Osteoblast (primary cell): ENCODE results near the gene FARP1. TPM values are rescaled to one million over a fixed set of nuclear protein-coding genes. Genes with fewer than 3 reads are reported as not detected.

ENCODE experiments used
- DNase-seq: peaks from one replicate; pipeline ENCODE4 v3.0.0; 2011; ENCODE audit warnings: low spot score, mixed read lengths; ENCODE audit not compliant: insufficient read length; ENCODE audit errors: missing footprints
- H2AFZ ChIP-seq: 2 replicates; pipeline ENCODE4 v1.6.0; 2011; ENCODE audit warnings: mild to moderate bottlenecking, low read length
- H3K27ac ChIP-seq: 2 replicates; pipeline ENCODE4 v1.5.1; 2011; ENCODE audit warnings: mild to moderate bottlenecking, low read depth, low read length, moderate library complexity
- H3K27me3 ChIP-seq: 2 replicates; pipeline ENCODE4 v1.6.0; 2012; ENCODE audit warnings: mild to moderate bottlenecking, control low read depth, inconsistent platforms, low read length, moderate library complexity; ENCODE audit not compliant: insufficient read depth
- H3K36me3 ChIP-seq: 2 replicates; pipeline ENCODE4 v1.5.1; 2011; ENCODE audit warnings: mild to moderate bottlenecking, low read length, control low read depth, moderate library complexity; ENCODE audit not compliant: insufficient read depth
- H3K4me1 ChIP-seq: 2 replicates; pipeline ENCODE4 v1.5.1; 2011; ENCODE audit warnings: mild to moderate bottlenecking, low read length, control low read depth, moderate library complexity; ENCODE audit not compliant: insufficient read depth
- H3K4me2 ChIP-seq: 2 replicates; pipeline ENCODE4 v1.6.0; 2011; ENCODE audit warnings: mild to moderate bottlenecking, low read length; ENCODE audit not compliant: insufficient read depth
- H3K4me3 ChIP-seq: fragments of 200-600 bp; sonication (generic); 3 replicates; pipeline ENCODE4 v1.5.1; 2012; ENCODE audit warnings: mild to moderate bottlenecking, low read length, inconsistent platforms; ENCODE audit not compliant: insufficient read depth
- H3K79me2 ChIP-seq: 2 replicates; pipeline ENCODE4 v1.6.0; 2012; ENCODE audit warnings: mild to moderate bottlenecking, low read length, control low read depth, inconsistent platforms; ENCODE audit not compliant: insufficient read depth
- H3K9me3 ChIP-seq: 2 replicates; pipeline ENCODE4 v1.5.1; 2011; ENCODE audit warnings: low read depth, low read length, control low read depth
- H4K20me1 ChIP-seq: 2 replicates; pipeline ENCODE4 v1.6.0; 2012; ENCODE audit warnings: mild to moderate bottlenecking, low read length, control low read depth; ENCODE audit not compliant: insufficient read depth
- total RNA-seq: library from RNA; depleted of rRNA; stranded (reverse); fragments of >200 nt; gene quantifications from 2 replicates; pipeline ENCODE4 v1.2.3, GENCODE V29; 2012
- TF ChIP-seq, protein P1 (sequence below): IDR thresholded peaks from 2 replicates; pipeline ENCODE4 v1.5.1; 2011; ENCODE audit warnings: mild to moderate bottlenecking, low read depth, low read length, moderate library complexity; ENCODE audit errors: extremely low read depth

The FARP1 gene
- total RNA-seq, 1 donor = 36.2 TPM

DNA sequence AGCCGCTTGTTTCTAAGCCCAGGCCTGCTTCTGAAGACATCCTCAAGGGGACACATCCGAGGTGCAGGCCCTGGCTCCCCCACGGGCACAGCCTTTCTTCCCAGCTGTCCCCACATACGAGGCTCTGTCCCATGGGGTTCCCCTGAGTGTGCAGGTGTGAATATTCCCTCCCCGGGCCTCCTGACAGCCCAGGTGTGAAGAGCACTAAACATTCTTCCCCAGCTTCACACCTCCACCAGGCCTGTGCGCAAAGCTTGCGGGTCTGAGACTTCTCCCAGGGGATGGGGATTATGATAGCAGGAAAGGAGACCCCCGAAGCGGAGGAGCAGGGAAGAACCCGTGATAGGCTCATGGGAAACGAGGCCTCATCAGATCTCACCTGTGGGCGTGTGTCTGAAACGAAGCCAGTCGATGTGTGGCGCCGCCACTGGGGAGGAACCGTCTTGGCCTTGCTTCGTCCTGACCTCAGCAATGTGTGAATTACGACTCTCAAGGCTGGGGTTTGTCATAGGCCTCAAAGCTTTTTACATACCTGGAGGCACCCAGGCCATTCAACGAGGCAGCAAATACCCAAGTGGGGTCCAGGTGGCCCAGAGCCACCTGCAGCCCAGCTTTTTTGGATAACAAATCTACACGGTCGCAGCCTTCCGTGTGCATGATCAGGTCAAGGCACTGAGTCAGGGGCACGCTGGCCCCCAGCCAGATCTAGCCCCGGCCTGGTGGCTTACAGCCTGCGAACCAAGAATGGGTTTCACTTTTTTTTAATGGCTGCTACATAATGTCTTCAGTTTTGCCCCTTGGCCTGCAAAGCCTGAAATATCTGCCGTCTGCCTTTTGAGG lies 299.7 kb downstream of the FARP1 start:
- no peak overlapping the region for H2AFZ ChIP-seq
- TF ChIP-seq, protein P1, sequence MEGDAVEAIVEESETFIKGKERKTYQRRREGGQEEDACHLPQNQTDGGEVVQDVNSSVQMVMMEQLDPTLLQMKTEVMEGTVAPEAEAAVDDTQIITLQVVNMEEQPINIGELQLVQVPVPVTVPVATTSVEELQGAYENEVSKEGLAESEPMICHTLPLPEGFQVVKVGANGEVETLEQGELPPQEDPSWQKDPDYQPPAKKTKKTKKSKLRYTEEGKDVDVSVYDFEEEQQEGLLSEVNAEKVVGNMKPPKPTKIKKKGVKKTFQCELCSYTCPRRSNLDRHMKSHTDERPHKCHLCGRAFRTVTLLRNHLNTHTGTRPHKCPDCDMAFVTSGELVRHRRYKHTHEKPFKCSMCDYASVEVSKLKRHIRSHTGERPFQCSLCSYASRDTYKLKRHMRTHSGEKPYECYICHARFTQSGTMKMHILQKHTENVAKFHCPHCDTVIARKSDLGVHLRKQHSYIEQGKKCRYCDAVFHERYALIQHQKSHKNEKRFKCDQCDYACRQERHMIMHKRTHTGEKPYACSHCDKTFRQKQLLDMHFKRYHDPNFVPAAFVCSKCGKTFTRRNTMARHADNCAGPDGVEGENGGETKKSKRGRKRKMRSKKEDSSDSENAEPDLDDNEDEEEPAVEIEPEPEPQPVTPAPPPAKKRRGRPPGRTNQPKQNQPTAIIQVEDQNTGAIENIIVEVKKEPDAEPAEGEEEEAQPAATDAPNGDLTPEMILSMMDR = no peak

DNA sequence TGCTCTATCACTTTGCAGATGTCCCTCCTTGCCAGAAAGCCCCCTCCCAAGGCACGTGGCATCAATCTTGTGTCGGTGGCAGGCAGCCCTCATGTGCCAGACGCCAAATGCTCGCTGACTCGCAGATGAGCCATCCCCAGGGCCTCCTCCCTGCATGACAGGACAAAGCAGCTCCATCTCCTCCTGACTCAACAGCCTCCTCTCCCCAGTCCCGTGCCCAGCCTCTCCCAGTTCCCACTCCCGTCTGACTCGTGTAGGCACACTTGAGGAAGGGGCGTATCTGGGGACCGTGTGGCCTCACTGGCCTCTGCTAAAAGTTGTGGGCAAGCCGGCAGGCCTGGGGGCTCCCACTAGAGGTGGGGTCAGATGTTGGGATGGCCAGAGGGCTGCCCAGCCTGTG lies 300.4 kb downstream of the FARP1 start:
- Histone ChIP-seq H3K36me3 (peaks cover 46% of the 10 kb centered on the region), H3K4me3 (no peak overlapping the region), H3K4me2 (no peak overlapping the region), H4K20me1 (no peaks in the 10 kb centered on the region), H3K79me2 (no peaks in the 10 kb centered on the region), H3K4me1 (peaks cover 8% of the 10 kb centered on the region), H3K27ac (peak overlapping the region; percentile 84), H3K27me3 (no peaks in the 10 kb centered on the region), H3K9me3 (no peaks in the 10 kb centered on the region), H2AFZ (no peak overlapping the region)
- peak; percentile 98 for DNase-seq
- TF ChIP-seq, protein P1 = no peak

More for the DNA sequence above, 299.7 kb downstream of the FARP1 start:
- Histone ChIP-seq H3K79me2 (no peaks in the 10 kb centered on the region), H3K27ac (peak overlapping the region; percentile 84), H3K27me3 (no peaks in the 10 kb centered on the region), H3K4me2 (no peak overlapping the region), H3K4me3 (no peak overlapping the region), H3K36me3 (peaks cover 44% of the 10 kb centered on the region), H3K4me1 (peaks cover 8% of the 10 kb centered on the region), H3K9me3 (no peaks in the 10 kb centered on the region), H4K20me1 (no peaks in the 10 kb centered on the region)
- DNase-seq = peak; percentile 73

DNA sequence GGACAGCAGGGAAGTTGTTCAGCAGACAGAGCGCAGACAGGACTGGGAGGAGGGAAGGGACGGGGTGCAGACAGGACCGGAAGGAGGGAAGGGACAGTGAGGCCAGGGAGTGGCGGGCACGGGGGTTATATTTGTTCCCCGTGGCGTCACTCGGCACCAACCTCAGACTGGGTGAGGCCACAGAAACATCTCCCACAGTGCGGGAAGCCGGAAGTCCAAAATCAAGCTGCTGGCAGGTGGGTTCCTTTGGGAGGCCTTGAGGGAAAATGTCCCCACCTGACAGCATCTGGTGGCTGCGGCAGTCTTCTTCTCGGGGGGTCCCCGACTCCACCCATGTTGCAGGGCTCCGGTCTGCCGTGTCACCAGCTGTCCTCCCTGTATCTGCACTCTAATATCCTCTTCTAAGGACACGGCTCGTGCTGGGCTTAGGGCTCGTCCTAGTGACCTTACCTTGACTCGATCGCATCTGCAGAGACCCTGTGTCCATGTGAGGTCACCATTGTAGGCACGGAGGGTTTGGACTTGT lies 301.0 kb downstream of the FARP1 start:
- H4K20me1 ChIP-seq = no peaks in the 10 kb centered on the region
- no peak overlapping the region for H2AFZ ChIP-seq
- peak overlapping the region; percentile 84 for H3K27ac ChIP-seq
- H3K79me2 ChIP-seq = no peaks in the 10 kb centered on the region
- peaks cover 8% of the 10 kb centered on the region for H3K4me1 ChIP-seq
- no peaks in the 10 kb centered on the region for H3K27me3 ChIP-seq
- H3K4me3 ChIP-seq = no peak overlapping the region
- peak; percentile 87 for DNase-seq
- H3K9me3 ChIP-seq = no peaks in the 10 kb centered on the region
- TF ChIP-seq, protein P1 = no peak
- no peak overlapping the region for H3K4me2 ChIP-seq
- H3K36me3 ChIP-seq = peaks cover 49% of the 10 kb centered on the region

DNA sequence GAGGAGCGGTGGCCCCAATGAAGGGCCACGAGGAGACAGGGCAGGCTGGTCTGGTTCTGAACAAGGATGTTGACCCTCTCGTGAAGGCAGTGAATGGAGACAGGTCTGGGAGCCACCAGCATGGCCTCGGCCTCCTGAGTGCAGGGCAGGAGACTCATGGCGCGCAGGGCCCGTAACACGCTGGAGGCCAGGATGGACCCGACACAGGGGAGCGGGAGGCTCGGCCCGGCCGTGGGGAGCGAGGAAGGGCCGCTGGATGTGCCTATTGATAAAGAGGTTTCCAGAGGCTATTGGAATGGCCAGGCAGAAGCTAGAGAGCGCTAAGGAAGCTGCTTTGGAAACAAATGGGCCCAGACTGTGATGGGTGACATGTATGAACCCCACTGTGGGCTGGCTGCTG lies 301.5 kb downstream of the FARP1 start:
- peaks cover under 1% of the 10 kb centered on the region for H3K79me2 ChIP-seq
- TF ChIP-seq, protein P1 = no peak
- H3K9me3 ChIP-seq = no peaks in the 10 kb centered on the region
- DNase-seq = peak; percentile 9
- no peak overlapping the region for H2AFZ ChIP-seq
- H3K27me3 ChIP-seq = no peaks in the 10 kb centered on the region
- H4K20me1 ChIP-seq = no peaks in the 10 kb centered on the region
- H3K4me2 ChIP-seq = no peak overlapping the region
- peaks cover 50% of the 10 kb centered on the region for H3K36me3 ChIP-seq
- peak overlapping the region; percentile 84 for H3K27ac ChIP-seq
- H3K4me1 ChIP-seq = peaks cover 8% of the 10 kb centered on the region
- no peak overlapping the region for H3K4me3 ChIP-seq
